GM12872 (cell line): ENCODE measurements around the gene GLP1R.

Experiments
- CTCF ChIP-seq: IDR thresholded peaks from 3 replicates; pipeline ENCODE4 v1.5.1; 2011; ENCODE audit warnings: low read depth, mild to moderate bottlenecking, low read length, moderate library complexity; ENCODE audit not compliant: insufficient read depth

GLP1R gene

GRCh38 chr6:39114388-39114703, 65.8 kb downstream of the GLP1R start:
- no peak for TF ChIP-seq CTCF

GRCh38 chr6:39114704-39115599, 66.4 kb downstream of the GLP1R start, which contains the start of gene SAYSD1:
Gene SAYSD1, minus strand, starts transcription at chr6:39115186. Its CDS starts 97 bp downstream, at chr6:39115089.
- TF ChIP-seq CTCF, result no peak

GRCh38 chr6:39118921-39119320, 70.3 kb downstream of the GLP1R start:
- no peak for TF ChIP-seq CTCF

GRCh38 chr6:39124114-39124513, 75.5 kb downstream of the GLP1R start:
- TF ChIP-seq CTCF, result no peak

GRCh38 chr6:39128106-39128505, 79.5 kb downstream of the GLP1R start:
- TF ChIP-seq CTCF, result no peak

- TF ChIP-seq CTCF, result no peak
Observed at GRCh38 chr6:39128832-39129231, 80.3 kb downstream of the GLP1R start.

- no peak for TF ChIP-seq CTCF
Observed at GRCh38 chr6:39130691-39131090, 82.1 kb downstream of the GLP1R start.

GRCh38 chr6:39137245-39137644, 88.7 kb downstream of the GLP1R start:
- TF ChIP-seq CTCF, result no peak
